Loucy (cell line): ENCODE measurements around the gene GRK1.

ENCODE experiments used
- EZH2phosphoT487 ChIP-seq: fragments of 200-600 bp; IDR thresholded peaks from 2 replicates; pipeline ENCODE4 v1.6.1; 2018; ENCODE audit warnings: antibody characterized with exemption, mild to moderate bottlenecking, moderate library complexity, borderline replicate concordance
- TF ChIP-seq, protein P1 (sequence below): fragments of 200-600 bp; sonication (generic); conservative IDR thresholded peaks from 2 replicates; pipeline ENCODE4 v1.5.1; 2014; ENCODE audit warnings: mild to moderate bottlenecking, antibody characterized with exemption, low read length

DNA sequence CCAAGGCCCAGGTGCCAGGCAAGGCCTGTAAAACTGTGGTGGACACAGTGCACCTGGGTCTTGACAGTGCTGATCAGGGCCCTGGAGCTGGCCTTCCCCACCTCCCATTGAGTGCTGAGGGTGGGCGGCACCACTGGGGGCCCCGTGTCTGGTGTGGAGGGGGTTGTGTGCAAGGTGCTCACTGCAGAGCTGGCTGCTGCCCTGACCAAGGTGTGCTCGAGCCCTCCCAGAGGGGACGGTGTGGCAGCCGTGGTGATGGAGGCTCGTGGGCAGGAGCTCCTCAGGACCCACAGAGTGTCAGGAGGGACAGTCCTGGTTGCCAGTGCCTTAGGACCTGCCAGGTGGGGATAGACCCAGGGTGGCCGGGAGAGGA lies 32.0 kb upstream of the GRK1 start:
- TF ChIP-seq, protein P1, sequence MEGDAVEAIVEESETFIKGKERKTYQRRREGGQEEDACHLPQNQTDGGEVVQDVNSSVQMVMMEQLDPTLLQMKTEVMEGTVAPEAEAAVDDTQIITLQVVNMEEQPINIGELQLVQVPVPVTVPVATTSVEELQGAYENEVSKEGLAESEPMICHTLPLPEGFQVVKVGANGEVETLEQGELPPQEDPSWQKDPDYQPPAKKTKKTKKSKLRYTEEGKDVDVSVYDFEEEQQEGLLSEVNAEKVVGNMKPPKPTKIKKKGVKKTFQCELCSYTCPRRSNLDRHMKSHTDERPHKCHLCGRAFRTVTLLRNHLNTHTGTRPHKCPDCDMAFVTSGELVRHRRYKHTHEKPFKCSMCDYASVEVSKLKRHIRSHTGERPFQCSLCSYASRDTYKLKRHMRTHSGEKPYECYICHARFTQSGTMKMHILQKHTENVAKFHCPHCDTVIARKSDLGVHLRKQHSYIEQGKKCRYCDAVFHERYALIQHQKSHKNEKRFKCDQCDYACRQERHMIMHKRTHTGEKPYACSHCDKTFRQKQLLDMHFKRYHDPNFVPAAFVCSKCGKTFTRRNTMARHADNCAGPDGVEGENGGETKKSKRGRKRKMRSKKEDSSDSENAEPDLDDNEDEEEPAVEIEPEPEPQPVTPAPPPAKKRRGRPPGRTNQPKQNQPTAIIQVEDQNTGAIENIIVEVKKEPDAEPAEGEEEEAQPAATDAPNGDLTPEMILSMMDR: no peak
- TF ChIP-seq EZH2phosphoT487: no peak
